HepG2 (cell line): ENCODE results near the gene KCNC2. TPM values are rescaled to one million over a fixed set of nuclear protein-coding genes. Genes with fewer than 3 reads are reported as not detected.

Experiments used
- HCFC1 ChIP-seq: fragments of 150-350 bp; IDR thresholded peaks from 2 replicates; pipeline ENCODE4 v1.6.1; 2014; ENCODE audit warnings: low read depth, low read length
- KDM4B ChIP-seq: sonication (generic); formaldehyde crosslinking; IDR thresholded peaks from 2 replicates; pipeline ENCODE4 v1.4.0; 2020; ENCODE audit warnings: missing genetic modification reagents
- ZBTB8A ChIP-seq: sonication (generic); formaldehyde crosslinking; IDR thresholded peaks from 2 replicates; pipeline ENCODE4 v1.4.0; 2020; ENCODE audit warnings: mild to moderate bottlenecking, low read depth, missing genetic modification reagents, borderline replicate concordance
- polyA plus RNA-seq, 8 experiments: library from polyadenylated mRNA; depleted of rRNA in 3 of 8; stranded (reverse) in 7 of 8; unstranded in 1 of 8; fragments of >200 nt; fragmentation: Illumina TruSeq in 4 of 8; extraction: Trizol in 4 of 8; gene quantifications; 2 replicates each; pipeline versions ENCODE4 v1.2.1 to v1.2.3, GENCODE V29; 2011 to 2016; ENCODE audit warnings: low read depth in 4 of 8, missing spikeins in 1 of 8, mixed read lengths in 1 of 8; ENCODE audit not compliant: insufficient read depth in 1 of 8
- total RNA-seq, 5 experiments: library from RNA; depleted of rRNA; stranded (reverse); fragments of >200 nt; fragmentation: Illumina TruSeq; extraction: Trizol; gene quantifications; 2 replicates each; pipeline ENCODE4 v1.2.3, GENCODE V29; 2016; ENCODE audit warnings: low read depth in 1 of 5
- TF ChIP-seq, protein P1 (sequence below), 2 experiments: sonication (generic) in 1 of 2; formaldehyde crosslinking in 1 of 2; IDR thresholded peaks; 2 replicates each; pipeline versions ENCODE4 v1.4.0 to v1.6.1; 2016 to 2020; ENCODE audit warnings: borderline replicate concordance in 1 of 2, low read depth in 1 of 2, mild to moderate bottlenecking in 1 of 2, missing genetic modification reagents in 1 of 2
- TF ChIP-seq, protein P2 (sequence below): sonication (generic); formaldehyde crosslinking; IDR thresholded peaks from 2 replicates; pipeline ENCODE4 v1.4.0; 2020; ENCODE audit warnings: mild to moderate bottlenecking, missing genetic modification reagents

Gene KCNC2
- total and polyA plus RNA-seq, 2 of the 13 experiments (the other 11 are each of a cell fraction or from before 2014, with no cell fraction given) = not detected

DNA sequence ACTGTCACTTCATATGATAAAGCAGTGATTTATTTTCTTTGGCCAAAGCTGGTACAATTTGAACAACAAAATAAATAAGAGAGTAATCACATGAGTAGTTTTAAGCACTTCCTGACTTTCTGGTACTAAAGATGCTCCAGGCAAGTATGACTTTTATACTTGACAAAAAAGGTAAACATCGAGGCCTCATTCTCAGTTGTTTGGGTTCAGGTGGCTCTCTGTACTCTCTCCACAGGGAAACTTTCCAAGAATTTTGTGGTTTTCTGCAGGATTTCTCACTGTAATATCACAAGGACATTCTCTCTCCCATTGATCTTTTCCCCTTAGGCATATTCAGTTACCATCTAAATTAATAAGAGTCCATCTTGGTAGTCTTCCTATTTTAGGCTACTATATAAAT, 26.6 kb upstream of the KCNC2 start (continued):
- TF ChIP-seq, protein P1, sequence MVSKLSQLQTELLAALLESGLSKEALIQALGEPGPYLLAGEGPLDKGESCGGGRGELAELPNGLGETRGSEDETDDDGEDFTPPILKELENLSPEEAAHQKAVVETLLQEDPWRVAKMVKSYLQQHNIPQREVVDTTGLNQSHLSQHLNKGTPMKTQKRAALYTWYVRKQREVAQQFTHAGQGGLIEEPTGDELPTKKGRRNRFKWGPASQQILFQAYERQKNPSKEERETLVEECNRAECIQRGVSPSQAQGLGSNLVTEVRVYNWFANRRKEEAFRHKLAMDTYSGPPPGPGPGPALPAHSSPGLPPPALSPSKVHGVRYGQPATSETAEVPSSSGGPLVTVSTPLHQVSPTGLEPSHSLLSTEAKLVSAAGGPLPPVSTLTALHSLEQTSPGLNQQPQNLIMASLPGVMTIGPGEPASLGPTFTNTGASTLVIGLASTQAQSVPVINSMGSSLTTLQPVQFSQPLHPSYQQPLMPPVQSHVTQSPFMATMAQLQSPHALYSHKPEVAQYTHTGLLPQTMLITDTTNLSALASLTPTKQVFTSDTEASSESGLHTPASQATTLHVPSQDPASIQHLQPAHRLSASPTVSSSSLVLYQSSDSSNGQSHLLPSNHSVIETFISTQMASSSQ (IDR thresholded peaks at IDR 0.05; ENCODE audit: low read depth) = no peak
- TF ChIP-seq, protein P1 (CRISPR knock-in tag; IDR thresholded peaks at IDR 0.05; ENCODE audit: borderline replicate concordance) = no peak
- TF ChIP-seq KDM4B (no peak), HCFC1 (no peak), ZBTB8A (CRISPR knock-in tag) (no peak)
- TF ChIP-seq, protein P2, sequence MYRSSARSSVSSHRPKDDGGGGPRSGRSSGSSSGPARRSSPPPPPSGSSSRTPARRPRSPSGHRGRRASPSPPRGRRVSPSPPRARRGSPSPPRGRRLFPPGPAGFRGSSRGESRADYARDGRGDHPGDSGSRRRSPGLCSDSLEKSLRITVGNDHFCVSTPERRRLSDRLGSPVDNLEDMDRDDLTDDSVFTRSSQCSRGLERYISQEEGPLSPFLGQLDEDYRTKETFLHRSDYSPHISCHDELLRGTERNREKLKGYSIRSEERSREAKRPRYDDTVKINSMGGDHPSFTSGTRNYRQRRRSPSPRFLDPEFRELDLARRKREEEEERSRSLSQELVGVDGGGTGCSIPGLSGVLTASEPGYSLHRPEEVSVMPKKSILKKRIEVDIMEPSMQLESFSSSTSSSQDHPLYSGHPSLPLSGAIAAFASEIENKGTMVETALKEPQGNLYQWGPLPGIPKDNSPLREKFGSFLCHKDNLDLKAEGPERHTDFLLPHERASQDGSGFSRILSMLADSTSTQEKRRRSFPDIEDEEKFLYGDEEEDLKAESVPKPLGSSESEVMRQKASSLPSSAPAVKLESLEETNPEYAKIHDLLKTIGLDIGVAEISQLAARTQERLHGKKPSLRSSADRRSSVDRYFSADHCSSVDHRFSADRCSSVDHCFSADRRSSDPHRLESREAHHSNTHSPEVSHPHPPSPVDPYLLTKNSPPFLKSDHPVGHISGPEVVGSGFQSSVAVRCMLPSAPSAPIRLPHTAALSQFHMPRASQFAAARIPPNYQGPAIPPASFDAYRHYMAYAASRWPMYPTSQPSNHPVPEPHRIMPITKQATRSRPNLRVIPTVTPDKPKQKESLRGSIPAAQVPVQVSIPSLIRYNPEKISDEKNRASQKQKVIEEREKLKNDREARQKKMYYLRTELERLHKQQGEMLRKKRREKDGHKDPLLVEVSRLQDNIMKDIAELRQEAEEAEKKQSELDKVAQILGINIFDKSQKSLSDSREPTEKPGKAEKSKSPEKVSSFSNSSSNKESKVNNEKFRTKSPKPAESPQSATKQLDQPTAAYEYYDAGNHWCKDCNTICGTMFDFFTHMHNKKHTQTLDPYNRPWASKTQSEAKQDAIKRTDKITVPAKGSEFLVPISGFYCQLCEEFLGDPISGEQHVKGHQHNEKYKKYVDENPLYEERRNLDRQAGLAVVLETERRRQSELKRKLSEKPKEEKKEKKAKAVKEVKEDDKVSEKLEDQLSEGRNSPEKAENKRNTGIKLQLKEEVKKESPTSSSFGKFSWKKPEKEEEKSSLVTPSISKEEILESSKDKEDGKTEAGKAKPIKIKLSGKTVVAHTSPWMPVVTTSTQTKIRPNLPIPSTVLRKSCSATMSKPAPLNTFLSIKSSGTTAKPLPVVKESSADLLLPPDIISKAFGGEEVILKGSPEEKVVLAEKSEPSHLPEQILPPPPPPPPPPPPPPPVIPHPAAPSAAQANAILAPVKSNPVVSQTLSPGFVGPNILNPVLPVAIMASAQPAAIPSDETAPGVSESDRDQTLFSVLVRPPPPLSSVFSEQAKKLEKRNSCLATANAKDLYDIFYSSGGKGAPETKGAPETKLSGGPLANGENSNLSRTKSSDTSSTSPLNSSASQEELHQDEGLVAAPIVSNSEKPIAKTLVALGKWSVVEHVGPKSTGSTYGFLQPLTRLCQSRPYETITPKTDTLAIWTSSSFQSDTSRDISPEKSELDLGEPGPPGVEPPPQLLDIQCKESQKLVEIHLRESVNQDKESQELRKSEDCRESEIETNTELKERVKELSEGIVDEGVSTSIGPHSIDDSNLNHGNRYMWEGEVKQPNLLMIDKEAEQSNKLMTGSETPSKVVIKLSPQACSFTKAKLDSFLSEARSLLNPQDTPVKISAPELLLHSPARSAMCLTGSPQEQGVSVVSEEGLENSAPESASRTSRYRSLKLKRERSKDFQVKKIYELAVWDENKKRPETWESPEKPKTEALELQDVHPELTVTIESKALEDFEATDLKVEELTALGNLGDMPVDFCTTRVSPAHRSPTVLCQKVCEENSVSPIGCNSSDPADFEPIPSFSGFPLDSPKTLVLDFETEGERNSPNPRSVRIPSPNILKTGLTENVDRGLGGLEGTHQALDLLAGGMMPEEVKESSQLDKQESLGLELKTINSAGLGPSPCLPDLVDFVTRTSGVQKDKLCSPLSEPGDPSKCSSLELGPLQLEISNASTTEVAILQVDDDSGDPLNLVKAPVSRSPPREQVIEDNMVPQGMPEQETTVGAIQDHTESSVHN (CRISPR knock-in tag) = no peak
